Testis (tissue), 3 donors: Measurements from ENCODE around the gene CETN1. TPM values are rescaled to one million over a fixed set of nuclear protein-coding genes. Genes with fewer than 3 reads are reported as not detected.

Source experiments
- DNase-seq: peaks from one replicate; pipeline ENCODE4 v3.0.0-alpha.2; 2019
- H3K27ac ChIP-seq, 2 donors: fragments of 200-600 bp; sonication (generic); one replicate each; pipeline ENCODE4 v1.5.1; 2019
- H3K27me3 ChIP-seq: fragments of 200-600 bp; sonication (generic); one replicate; pipeline ENCODE4 v1.5.1; 2019
- H3K36me3 ChIP-seq: fragments of 200-600 bp; sonication (generic); one replicate; pipeline ENCODE4 v1.5.1; 2017; ENCODE audit warnings: low read depth; ENCODE audit errors: missing control alignments
- H3K4me1 ChIP-seq: fragments of 200-600 bp; sonication (generic); one replicate; pipeline ENCODE4 v1.5.1; 2019
- H3K4me3 ChIP-seq, 2 donors: fragments of 200-600 bp; sonication (generic); one replicate each; pipeline ENCODE4 v1.5.1; 2017 to 2019
- H3K9me3 ChIP-seq: fragments of 200-600 bp; sonication (generic); one replicate; pipeline ENCODE4 v1.5.1; 2017
- CTCF ChIP-seq, 3 experiments: fragments of 450-650 bp in 2 of 3; fragments of 200-600 bp in 1 of 3; sonication (generic) in 1 of 3; IDR thresholded peaks; one replicate each; pipeline ENCODE4 v1.5.1; 2016 to 2019; ENCODE audit warnings: antibody characterized with exemption in 3 of 3, mild to moderate bottlenecking in 2 of 3, moderate library complexity in 1 of 3
- POLR2A ChIP-seq: fragments of 450-650 bp; IDR thresholded peaks from one replicate; pipeline ENCODE4 v1.6.1; 2017; ENCODE audit warnings: antibody characterized with exemption, mild to moderate bottlenecking, moderate library complexity
- WGBS, 2 donors: methylation state at CpG; one replicate each; pipeline ENCODE4 v1.1.5; 2018; 5-methylcytosine and 5-hydroxymethylcytosine counted together
- intact Hi-C: fragments of 100-400 bp; cut with DNase I; formaldehyde crosslinking; loops from one replicate; pipeline ENCODE4 v1.15.1; 2023; ENCODE audit warnings: low total_unique reads
- polyA plus RNA-seq: library from polyadenylated mRNA; stranded (reverse); fragments of 350-450 nt; fragmentation: Illumina TruSeq; extraction: RNeasy Lipid Tissue Mini Kit (QIAGEN cat#74804); gene quantifications from one replicate; pipeline ENCODE4 v1.2.3, GENCODE V29; 2014; ENCODE audit warnings: low read depth, low replicate concordance; ENCODE audit not compliant: insufficient read depth
- total RNA-seq, 2 donors: library from RNA; depleted of rRNA; stranded (reverse); fragments of >200 nt; gene quantifications; one replicate each; pipeline ENCODE4 v1.2.3, GENCODE V29; 2016

CETN1 gene
- total and polyA plus RNA-seq, 3 donors from 2014 or later = 53.3 to 289 (median 70.5) TPM

GRCh38 chr18:617970-618504 is 37.9 kb downstream of the CETN1 start:
- WGBS, 2 donors = 66 to 81% methylated on average over 13 of the region's 13 CpGs
- H3K4me3 ChIP-seq = no peak overlapping the region

DNA sequence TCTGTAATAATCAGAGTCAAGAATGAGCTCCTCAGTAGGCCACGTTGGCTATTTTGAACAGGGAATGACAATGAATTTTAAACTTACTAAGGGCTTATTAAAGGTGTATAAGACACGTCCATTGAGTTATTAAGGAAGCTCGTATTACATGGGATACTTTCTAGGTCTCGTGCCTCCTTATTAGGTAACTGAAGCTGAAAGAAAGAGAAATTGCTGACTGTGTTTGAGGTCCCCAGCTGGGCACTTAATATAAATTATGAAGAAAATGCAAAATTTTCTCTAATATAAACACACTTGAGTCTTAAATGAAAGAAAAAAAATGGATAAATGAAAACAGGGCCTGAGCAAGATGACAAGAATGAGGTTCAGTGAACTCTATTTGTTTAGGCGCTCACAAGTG is 38.4 kb downstream of the CETN1 start:
- Histone ChIP-seq H3K9me3 (no peaks in the 10 kb centered on the region), H3K36me3 (no peaks in the 10 kb centered on the region), H3K4me1 (no peaks in the 10 kb centered on the region), H3K27ac (no peak overlapping the region), H3K4me3 (no peak overlapping the region), H3K27me3 (no peaks in the 10 kb centered on the region)
- DNase-seq = no peak
- WGBS, 2 donors = 87 to 88% methylated on average over 5 of the region's 5 CpGs
- TF ChIP-seq CTCF (IDR thresholded peaks at IDR 0.05) = no peak
- TF ChIP-seq POLR2A = no peak
- intact Hi-C loops = loop anchor here (10.0 kb wide), 1 partner anchor 334 kb away; no protein-coding TSS in a partner anchor

More at GRCh38 chr18:617970-618504, 37.9 kb downstream of the CETN1 start:
- no peaks in the 10 kb centered on the region for H3K27me3 ChIP-seq
- H3K36me3 ChIP-seq = no peaks in the 10 kb centered on the region
- no peaks in the 10 kb centered on the region for H3K9me3 ChIP-seq
- no peak for TF ChIP-seq CTCF (IDR thresholded peaks at IDR 0.05)
- TF ChIP-seq POLR2A = no peak
- DNase-seq = no peak
- H3K4me1 ChIP-seq = no peaks in the 10 kb centered on the region
- H3K27ac ChIP-seq = no peak overlapping the region
- intact Hi-C loops = loop anchor here (10.0 kb wide), 1 partner anchor 333 kb away; no protein-coding TSS in a partner anchor

GRCh38 chr18:621291-622043 is 41.3 kb downstream of the CETN1 start:
- no peaks in the 10 kb centered on the region for H3K27me3 ChIP-seq
- no peak overlapping the region for H3K4me3 ChIP-seq
- intact Hi-C loops = loop anchor here (10.0 kb wide), 2 partner anchors 113 to 213 kb away; no protein-coding TSS in a partner anchor
- TF ChIP-seq POLR2A (no peak), CTCF (IDR thresholded peaks at IDR 0.05) (no peak)
- H3K27ac ChIP-seq = no peak overlapping the region
- H3K36me3 ChIP-seq = no peaks in the 10 kb centered on the region
- DNase-seq = no peak
- no peaks in the 10 kb centered on the region for H3K9me3 ChIP-seq
- WGBS, 2 donors = 51 to 55% methylated on average over 7 of the region's 7 CpGs
- H3K4me1 ChIP-seq = no peaks in the 10 kb centered on the region

DNA sequence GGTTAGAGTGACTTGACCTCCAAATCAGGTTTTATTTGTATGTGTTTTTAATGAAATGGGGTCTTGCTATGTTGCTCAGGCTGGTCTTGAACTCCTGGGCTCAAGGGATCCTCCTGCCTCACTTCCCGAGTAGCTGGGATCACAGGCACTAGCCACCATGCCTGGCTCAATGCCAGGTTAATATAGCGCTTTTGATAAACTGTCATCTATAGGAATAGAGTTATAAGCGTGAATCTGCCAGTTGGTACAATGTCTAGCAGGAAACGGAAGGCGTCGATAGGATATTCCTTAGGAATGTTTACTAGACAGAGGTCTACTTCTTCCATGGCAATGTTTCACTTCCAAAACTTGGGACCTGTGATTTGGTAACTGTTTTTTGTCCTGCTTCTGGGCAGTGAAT is 42.1 kb downstream of the CETN1 start:
- intact Hi-C loops = loop anchor here (10.0 kb wide), 2 partner anchors 113 to 213 kb away; no protein-coding TSS in a partner anchor
- WGBS, 2 donors = 83 to 85% methylated on average over 6 of the region's 6 CpGs

More for the DNA sequence above, 42.1 kb downstream of the CETN1 start:
- Histone ChIP-seq H3K36me3 (no peaks in the 10 kb centered on the region), H3K27me3 (no peaks in the 10 kb centered on the region), H3K4me1 (no peaks in the 10 kb centered on the region), H3K4me3 (no peak overlapping the region), H3K27ac (no peak overlapping the region), H3K9me3 (no peaks in the 10 kb centered on the region)
- no peak for DNase-seq
- no peak for TF ChIP-seq CTCF (IDR thresholded peaks at IDR 0.05)
- no peak for TF ChIP-seq POLR2A
